NCI-H82 (cell line): ENCODE data around the gene ADAMTSL1.

Source experiments
- DNase-seq: peaks from one replicate; lab custom pipeline; 2025; lab: John Stamatoyannopoulos, UW

Gene ADAMTSL1

DNA sequence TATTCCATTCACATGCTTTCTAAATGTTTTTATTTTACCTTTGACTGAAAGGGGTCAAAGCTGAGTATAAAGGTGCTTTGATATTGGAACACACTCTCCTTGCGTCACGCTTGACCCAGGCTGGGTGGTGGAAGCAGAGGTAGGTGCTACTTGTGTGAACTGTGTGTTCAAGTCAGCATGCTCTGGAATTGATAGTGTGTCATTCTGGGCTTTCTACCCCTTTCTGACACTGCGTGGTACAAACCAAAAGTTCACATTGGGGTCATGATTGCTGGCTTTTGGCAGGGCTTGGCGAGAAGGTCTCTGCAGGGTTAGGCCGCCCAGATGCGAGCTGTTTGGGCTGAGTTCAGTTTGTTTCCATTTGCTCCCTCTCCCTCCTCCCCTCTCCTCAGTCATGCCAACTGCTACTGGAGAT lies 131.8 kb downstream of the ADAMTSL1 start:
- no peak for DNase-seq

DNA sequence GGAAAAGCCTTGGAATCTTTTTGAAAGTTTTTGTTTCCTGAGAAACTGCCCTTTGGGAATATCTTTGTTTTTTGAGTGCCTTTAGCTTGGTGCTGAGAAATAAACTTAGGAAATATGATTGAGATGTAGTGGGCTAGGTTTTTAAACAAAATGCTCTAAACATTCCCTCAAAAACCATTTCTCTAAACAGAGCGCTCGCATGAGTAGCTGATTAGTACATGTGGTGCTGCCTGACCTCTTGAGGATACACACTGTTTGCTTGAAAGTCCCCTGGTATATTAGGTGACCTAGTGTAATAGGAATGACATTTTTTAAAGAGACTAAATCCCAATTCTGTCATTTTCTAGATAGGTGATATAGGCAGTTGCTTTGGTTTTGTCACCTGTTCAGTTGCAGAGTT lies 132.3 kb downstream of the ADAMTSL1 start:
- DNase-seq = no peak

DNA sequence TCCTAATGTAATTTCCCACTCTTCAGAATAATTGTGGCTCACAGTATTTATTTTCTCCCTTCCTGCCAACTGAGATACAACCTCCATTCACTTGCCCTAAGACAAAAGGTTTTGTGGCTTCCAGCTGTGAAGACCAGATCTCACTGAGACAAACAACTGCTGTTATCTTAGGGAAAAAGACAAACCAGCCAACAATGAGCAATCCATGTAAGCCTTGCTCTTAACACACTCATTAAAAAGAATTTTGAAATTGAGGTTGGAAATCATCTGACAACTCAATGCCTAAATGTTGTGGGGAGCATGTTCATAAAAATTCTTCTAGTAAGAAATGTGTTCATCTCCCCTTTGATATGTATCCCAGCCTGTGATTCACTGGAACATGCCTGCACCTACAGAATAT lies 132.9 kb downstream of the ADAMTSL1 start:
- DNase-seq = no peak

DNA sequence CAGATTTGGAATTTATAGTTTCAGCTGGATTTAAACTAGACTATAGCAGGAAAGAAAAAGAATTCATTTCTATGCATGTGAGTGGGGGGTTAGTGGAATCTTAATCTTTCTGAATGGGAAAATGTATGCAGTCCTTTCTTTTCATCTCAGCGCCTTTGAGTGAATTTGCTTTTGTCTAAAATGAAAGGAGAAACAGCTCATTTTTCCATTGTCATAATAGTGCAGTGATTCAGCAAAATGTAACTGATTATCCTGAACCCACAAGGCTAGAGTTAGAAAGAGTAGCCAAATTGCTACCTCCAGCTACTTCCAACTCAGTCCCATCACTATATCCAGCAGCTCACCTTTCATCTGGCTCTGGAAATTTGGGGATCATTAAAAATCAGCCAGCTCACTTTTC lies 134.4 kb downstream of the ADAMTSL1 start:
- no peak for DNase-seq

DNA sequence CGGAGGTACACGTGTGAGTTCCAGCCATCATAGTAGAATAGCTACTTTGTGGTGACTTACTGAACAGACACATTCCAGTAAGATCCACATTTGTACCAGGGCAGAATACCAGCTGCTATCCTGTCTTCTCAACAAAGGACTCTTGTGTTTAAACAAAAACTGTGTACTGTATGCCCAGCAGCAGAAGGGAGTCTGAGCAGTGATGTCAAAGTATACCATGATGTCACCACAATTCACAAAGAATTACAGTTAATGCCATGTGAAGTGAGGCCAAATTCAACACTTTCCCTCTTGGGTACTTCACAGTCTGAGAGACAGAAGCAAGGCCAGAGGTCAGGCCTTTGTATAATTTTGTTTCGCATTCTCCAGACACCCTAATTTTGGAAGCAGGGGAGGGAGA lies 137.0 kb downstream of the ADAMTSL1 start:
- no peak for DNase-seq

DNA sequence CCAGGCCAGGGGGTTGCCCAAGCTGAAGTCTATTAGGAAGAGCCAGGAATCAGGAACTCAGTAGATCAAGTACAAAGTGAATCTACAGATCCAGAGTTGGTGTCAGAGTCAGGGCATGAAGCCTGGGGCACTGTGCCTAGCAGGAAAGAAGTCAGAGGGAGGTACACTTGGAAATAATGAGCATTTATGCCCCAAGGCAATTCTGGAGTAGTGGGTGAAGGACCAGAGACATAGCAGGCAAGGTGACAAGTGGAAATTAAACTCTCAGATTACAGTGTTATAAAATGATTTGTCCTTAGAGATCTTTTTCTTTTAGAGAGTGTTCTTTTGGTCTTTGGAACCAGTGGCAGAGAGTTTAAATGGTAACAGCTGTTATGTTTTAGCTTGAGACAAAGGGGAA lies 138.0 kb downstream of the ADAMTSL1 start:
- no peak for DNase-seq

DNA sequence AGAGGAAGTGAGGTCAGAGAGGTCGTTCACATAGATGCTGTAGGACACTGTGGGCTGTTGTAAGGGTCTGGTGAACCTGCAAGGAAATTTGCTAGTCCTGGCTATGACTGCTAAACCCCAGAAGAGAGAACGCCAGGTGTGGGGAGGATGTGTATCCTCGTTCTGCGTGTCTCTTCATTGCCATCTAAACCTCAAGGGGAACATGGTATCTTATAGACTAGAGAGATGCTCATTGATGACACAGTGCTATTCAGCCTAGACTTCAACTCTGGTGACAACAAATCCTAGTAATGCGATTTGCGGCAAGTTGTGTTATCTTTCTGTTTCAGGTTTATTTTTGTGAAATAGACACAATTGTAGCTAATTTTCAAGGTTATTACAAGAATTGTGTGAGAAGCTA lies 140.2 kb downstream of the ADAMTSL1 start:
- no peak for DNase-seq

DNA sequence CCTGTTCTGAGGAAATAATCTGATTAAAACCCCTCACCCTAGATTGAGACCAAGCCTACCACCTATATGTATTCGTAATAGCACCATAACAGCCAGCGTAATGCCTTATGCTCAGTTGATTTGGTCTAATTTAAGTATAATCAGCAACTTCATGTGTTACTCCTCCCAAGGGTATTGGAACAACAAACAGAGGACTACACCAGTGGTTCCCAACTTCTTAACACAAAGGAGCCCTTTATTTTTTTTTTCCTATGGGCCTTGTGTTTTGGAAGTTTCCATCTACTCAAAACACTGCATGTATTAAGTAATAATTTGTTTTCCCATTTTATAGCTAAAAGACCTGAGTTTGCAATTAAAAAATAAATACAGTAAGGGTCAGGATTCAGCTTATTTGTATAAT lies 140.7 kb downstream of the ADAMTSL1 start:
- DNase-seq = no peak

DNA sequence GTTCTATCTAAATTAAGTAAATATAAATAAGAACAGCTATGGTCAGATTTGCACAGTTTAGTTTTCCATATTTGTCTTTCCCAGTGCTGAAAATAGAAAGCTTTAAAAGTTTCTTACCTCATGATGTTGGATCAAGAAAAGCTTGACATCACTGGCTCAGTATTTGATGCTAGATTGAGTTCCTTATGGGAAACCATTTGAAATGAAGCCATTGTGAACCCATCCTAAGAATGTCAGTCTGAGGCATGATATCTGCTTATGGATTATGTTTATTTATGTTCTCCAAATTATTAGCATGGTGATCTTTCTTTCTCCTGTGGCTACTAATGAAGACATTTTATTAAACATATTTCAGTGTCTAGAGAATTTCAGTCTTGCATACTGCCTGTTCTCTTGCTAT lies 143.0 kb downstream of the ADAMTSL1 start:
- no peak for DNase-seq

DNA sequence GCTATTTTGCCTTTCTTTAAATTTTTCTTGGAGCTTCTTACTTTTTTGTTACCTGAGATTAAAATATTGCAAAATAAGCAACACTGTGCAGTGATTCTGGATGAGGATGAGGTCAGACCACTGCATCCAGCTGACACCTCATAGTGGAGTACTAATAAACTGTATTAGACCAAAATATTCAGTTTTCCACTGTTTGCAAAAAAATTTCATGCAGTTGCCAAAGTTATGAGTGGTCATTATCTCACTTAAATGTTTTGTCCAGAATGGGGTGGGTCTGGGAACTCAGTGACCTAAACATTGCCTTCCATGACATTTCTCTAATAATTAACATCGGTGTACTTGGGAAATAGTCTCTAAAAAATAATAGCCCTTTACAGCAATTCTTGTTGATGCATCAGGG lies 143.8 kb downstream of the ADAMTSL1 start:
- no peak for DNase-seq

DNA sequence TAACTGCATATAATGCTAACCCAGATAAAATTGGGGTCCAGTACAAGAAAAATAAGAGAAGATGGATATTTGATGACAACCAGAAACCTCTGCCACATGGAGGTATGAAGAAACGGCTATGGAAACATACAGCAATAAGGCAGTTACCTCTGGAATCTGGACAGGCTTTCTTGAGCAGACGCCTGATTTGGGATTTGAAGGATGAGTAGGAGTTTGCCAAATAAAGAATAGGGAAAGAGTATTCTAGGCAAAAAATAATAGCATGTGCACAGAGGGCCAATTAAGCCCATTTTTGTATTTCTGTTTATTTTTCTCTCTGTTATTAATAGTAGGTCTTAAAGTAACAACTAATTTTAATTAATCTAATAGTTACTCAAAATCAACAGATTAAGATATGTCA lies 144.9 kb downstream of the ADAMTSL1 start:
- DNase-seq = no peak

DNA sequence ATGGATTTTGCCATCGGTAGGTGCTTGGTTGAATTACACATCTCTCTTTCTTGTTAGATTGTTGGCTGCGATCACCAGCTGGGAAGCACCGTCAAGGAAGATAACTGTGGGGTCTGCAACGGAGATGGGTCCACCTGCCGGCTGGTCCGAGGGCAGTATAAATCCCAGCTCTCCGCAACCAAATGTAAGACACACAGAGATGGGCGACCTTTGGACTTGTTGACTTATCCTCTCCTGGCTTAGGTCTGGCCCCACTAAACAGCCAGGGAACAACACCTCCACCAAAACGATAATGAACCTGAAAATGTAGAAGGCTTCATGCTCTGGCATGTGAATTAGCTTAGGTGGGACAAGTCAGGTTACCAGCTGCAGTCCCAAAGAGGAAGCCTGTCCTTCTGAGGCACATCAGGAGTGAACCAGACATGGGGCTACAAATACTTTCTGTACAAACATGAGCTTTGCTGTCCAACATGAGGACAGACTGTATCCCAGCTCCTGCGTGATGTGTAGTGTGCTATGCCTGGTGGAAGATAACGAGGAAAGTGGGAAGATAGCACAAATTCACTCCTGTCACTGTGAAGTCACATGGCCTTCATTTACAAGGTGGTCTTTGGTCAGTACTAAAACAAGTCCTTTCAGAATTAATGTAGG lies 148.4 kb downstream of the ADAMTSL1 start:
- no peak for DNase-seq

DNA sequence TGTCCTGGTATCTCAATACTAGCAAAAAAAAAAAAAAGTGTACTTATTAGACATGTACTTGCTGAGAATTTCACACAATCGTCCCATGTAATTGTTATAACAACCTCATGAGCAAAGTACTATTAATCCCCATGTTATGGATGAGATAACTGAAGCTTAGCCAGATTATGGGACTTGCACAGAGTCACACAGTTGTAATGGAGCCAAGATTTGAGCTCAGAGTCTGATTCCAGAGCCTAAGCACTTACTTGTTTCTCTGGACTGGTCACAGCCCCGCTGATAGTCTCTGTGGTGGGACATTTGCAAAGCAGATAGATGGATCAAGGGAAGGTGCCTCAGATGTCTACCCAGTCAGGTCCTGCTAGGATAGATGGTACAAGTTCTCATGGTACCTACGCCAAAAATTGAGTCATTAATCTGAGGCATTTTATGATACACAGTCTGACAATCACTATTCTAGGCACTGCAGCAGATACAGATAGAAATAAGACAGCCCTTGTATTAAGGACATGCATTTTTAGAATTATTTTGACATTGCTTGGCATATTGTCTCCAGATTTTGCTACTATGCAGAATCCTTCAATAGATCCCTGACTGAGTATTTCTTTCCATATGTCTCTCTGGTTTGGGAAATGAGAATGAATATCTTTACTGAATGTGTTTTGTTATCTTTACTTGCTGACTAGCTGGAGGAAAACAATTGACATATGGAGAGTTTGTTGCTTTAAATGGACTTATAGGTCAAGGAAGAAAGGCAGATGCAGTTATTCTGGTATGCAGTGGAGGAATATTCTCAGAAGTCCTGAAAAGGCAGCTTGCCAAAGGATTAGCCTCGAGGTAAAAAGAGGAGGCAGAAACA lies 149.5 kb downstream of the ADAMTSL1 start:
- peak; percentile 65 for DNase-seq

DNA sequence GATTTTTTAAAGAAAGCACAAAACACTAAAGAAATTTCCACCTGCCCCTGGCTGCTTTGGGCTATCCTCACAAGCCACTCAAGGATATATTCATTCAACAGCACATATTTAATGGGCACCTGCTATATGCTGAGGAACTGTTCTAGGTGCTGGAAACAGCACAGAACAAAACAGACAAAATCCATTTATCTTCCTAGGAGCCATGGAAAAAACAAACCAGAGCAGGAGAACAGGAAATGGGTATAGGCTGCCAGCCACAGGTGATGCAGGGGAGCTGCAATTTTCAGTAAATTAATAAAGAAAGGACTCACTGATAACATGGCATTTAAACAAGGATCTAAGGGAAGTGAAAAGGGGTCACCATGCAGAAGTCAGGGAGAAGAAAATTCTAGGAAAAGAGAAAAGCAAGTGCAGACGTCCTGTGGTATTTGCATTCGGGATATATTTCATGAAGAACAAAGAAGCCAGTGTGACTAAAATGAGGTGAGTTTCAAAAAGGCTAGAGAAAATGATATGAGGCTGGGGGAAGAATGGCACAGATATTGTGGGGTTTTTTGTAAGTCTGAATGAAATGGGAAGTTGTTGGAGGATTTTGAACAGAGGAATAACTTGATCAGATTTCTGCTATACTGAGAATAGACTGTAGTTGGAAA lies 152.2 kb downstream of the ADAMTSL1 start:
- DNase-seq = no peak

DNA sequence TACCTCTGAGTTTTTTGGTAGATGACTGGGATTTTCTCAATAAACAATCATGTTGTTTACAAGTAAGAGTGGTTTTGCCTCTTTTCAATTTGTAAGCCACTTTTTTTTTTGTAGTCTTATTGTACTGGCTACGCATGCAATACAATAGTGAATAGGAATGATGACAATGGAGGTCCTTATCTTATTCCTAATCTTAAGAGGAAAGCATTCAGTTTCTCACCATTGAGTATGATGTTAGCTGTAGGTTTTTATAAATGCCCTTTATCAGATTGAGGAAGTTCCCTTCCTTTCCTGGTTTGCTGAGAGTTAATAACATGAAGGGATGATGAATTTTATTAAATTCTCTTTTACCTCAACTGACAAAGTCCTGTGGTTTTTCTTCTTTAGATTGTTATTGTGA lies 155.2 kb downstream of the ADAMTSL1 start:
- DNase-seq = no peak

DNA sequence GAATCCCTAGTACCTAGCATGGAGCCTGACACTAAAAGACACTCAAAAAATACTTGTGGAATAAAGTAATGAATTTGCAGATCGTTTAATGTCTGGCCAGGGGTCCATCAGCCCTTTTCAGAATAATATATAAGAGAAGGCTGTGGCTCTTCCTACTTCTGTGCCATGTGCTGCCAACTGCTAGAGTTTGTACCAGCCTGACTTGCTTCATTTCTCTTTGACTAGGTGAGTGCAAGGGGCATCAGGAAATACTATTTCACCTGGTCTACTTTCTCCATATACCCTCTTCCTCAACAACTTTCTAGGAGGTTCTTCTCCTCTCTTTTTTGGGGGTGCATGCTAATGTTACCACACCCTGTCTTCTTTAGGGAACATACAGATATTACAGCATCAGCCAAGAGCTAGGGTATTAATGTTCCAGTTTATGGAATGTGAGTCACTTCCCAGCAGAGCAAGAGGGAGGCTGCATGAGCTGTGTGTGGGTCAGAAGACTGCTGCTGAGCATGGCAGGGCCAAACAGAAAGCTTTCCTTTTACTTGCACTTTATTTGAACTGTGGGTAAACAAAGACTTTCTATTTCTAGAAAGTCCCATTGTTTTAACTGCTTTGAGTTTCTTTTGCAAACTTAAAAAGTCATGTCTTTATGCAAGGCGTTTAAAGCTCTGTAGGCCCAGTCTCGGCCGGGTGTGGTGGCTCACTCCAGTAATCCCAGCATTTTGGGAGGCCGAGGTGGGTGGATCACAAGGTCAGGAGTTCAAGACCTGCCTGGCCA lies 158.9 kb downstream of the ADAMTSL1 start:
- no peak for DNase-seq

DNA sequence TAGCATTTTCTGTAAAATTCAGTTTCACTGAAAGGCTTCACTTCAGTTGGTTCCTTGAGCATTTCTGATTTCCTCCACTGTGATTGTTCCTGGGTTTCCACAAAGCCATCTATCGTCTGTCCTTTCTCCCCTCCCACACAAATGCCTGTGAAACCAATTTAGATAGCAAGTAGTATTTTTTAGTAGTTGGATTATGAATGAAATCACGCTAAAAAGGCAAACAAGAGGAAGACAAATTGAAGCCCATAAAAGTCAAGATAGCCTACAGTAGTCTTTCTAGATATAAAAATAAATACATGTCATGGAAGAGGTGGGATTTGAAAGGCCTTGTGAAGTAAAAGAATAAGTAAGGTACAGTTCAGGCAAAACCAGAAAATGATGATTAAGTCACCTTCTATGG lies 162.8 kb downstream of the ADAMTSL1 start:
- DNase-seq = no peak

DNA sequence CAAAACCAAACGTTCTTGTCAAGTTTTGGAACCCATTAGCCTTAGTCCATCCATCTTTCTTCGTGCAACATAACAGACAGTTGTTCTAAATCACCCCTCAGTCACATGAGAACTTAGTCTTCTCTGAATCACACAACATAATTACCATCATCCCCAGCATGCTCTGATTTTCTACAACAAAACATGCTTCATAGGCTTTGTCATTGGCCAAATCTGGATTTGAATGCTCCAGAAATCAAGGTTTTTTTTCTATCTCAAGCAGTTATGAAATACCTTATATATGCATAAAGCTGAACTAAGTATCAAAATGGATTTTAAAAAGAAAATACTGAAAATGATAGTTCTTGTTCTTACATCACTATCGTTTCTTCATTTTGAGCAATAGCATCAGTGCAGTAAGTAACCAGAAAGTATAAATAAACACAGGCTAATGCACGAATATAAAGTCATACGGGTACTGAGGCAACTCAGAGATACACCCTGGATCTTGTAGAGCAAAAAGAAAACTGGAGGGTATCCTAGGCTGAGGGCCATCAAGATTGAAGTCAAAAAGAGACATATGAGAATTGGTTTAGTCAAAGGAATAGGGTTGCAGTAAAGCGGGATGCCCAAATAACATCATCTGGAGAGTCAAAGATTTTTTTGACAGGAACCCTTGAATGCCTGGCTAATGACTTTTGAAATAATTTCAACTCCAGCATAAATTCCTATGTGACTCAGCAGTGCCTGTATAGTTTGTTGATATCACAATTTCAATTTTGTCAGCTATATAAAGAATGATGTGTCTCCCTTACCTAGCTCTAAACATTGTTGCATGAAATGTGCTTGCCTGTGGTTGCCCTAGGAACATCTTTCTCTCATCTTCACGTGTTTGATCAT lies 164.7 kb downstream of the ADAMTSL1 start:
- no peak for DNase-seq

DNA sequence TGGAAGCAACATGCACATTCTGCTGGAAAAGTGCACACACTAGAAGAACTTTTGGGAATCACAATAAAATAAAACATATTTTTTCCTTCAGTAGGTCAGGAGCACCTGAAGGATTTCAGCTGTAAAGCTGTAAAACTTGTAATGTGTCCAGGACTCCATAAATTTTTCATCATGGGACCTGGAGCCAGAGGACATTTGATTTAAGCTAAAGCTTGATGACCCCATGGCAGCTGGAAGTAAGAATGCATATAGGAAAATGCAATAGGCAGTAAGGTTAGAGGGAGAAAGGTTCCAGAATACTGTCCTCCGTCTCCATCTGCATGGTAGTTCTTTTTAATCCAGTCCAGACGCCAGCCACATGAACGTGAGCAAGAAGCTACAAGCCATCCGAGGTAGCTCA lies 166.0 kb downstream of the ADAMTSL1 start:
- no peak for DNase-seq

DNA sequence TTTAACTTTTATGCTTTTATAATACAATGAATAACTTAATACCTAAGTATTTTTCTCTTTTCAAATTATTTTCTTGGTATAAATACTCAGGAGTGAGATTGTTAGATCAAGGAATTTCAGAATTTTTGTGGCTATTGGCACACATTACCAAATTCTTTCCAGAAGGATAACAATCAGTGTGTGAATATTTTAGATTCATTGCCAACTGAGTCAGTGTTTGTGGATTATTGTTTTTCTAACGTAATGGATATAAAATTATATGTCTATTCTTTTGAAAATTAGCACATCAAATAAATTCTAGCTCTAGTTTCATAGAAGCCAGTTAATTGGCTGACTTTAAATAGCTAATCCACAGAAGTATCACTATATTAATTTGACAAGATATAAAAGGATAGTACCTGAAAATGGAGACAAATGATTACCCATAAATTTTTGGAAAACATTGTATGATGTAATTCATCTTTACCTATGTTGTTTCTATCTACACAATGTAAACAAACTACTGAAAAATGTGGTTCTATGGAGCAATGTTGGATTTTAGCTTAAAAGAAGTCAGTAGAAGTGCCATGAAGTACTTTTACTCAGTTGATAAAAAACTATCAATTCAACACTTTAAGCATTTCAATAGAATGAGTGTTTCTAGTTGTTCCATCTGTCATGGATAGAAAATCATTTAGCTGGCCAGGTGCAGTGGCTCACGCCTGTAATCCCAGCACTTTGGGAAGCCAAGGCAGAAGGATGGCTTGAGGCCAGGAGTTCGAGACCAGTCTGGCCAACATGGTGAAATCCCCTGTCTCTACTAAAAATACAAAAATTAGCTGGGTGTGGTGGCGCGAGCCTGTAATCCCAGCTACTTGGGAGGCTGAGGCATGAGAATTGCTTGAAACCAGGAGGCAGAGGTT lies 185.1 kb downstream of the ADAMTSL1 start:
- DNase-seq = no peak
